GM21526 (cell line): ENCODE results near the gene DOK7.

Experiments
- ATAC-seq: cut with Tn5 transposase; IDR thresholded peaks from one replicate; pipeline ENCODE4 v1.9.1; 2021; ENCODE audit warnings: moderate library complexity; ENCODE audit not compliant: unreplicated experiment, low FRiP score

DOK7 gene

GRCh38 chr4:3516836-3517730 lies 54.0 kb downstream of the DOK7 start:
- ATAC-seq, result no peak

- no peak for ATAC-seq
These were observed 54.8 kb downstream of the DOK7 start for GRCh38 chr4:3517731-3518510.

GRCh38 chr4:3518511-3518880 lies 55.4 kb downstream of the DOK7 start:
- no peak for ATAC-seq

GRCh38 chr4:3518941-3519340 lies 55.8 kb downstream of the DOK7 start:
- no peak for ATAC-seq

GRCh38 chr4:3519468-3520264 lies 56.6 kb downstream of the DOK7 start:
- no peak for ATAC-seq

- ATAC-seq, result no peak
These were observed 57.2 kb downstream of the DOK7 start for GRCh38 chr4:3520276-3520675.

GRCh38 chr4:3520796-3521600 lies 57.9 kb downstream of the DOK7 start:
- no peak for ATAC-seq

GRCh38 chr4:3521621-3522325 lies 58.7 kb downstream of the DOK7 start:
- no peak for ATAC-seq

- ATAC-seq, result no peak
These were observed 59.2 kb downstream of the DOK7 start for GRCh38 chr4:3522326-3522640.

- ATAC-seq, result no peak
These were observed 59.5 kb downstream of the DOK7 start for GRCh38 chr4:3522651-3523050.

- no peak for ATAC-seq
These were observed 60.1 kb downstream of the DOK7 start for GRCh38 chr4:3523146-3523627.

GRCh38 chr4:3523628-3524221 lies 60.6 kb downstream of the DOK7 start:
- ATAC-seq, result no peak

GRCh38 chr4:3524349-3524748 lies 61.2 kb downstream of the DOK7 start:
- no peak for ATAC-seq

- no peak for ATAC-seq
These were observed 61.8 kb downstream of the DOK7 start for GRCh38 chr4:3524920-3525319.

GRCh38 chr4:3525532-3526430 lies 62.7 kb downstream of the DOK7 start:
- no peak for ATAC-seq

GRCh38 chr4:3526456-3526855 lies 63.4 kb downstream of the DOK7 start:
- ATAC-seq, result no peak

GRCh38 chr4:3527101-3527913 lies 64.2 kb downstream of the DOK7 start:
- no peak for ATAC-seq
